ENCODE results near the gene AIFM3. TPM values are rescaled to one million over a fixed set of nuclear protein-coding genes. Genes with fewer than 3 reads are reported as not detected.

The AIFM3 gene
- total and polyA plus RNA-seq, 3 experiments from 2014 or later = 0.16 to 0.33 TPM; not detected in 1

GRCh38 chr22:20956258-20957101, 10.6 kb upstream of the AIFM3 start:
- Mint-ChIP-seq H3K27me3 (peaks cover 16 to 22% of the 10 kb centered on the region in 2 donors), H3K36me3 (peaks cover 3 to 28% (median 9%) of the 10 kb centered on the region in 3 donors), H3K9me3 (no peaks in the 10 kb centered on the region), H3K27ac (peak overlapping the region in 2 of 8 donors; percentile 26 to 41), H3K4me3 (peak overlapping the region; percentile 14 to 83 (median 50)), H3K4me1 (peaks cover 4 to 19% (median 5%) of the 10 kb centered on the region in 3 donors)
- Histone ChIP-seq H3K4me3 (ENCODE audit: low read length) (no peak overlapping the region), H3K36me3 (ENCODE audit: insufficient read depth, low read length) (peaks cover 13% of the 10 kb centered on the region), H3K4me1 (ENCODE audit: insufficient read depth, low read length) (peaks cover 16% of the 10 kb centered on the region), H3K27me3 (ENCODE audit: insufficient read depth, low read length, poor library complexity, severe bottlenecking) (peaks cover 10% of the 10 kb centered on the region), H3K27ac (ENCODE audit: low read depth, low read length) (no peak overlapping the region), H3K9me3 (ENCODE audit: low read length) (no peaks in the 10 kb centered on the region)
- ChIA-PET CTCF (interaction anchor here (1.2 kb wide), 1 partner anchor 25 kb away, joined by 3 read pairs; no protein-coding TSS in a partner anchor), POLR2A (no interaction called here)
- DNase-seq = no peak

- no peak for DNase-seq
- Histone ChIP-seq H3K27me3 (ENCODE audit: insufficient read depth, low read length, poor library complexity, severe bottlenecking) (peaks cover 10% of the 10 kb centered on the region), H3K9me3 (ENCODE audit: low read length) (no peaks in the 10 kb centered on the region), H3K4me3 (ENCODE audit: low read length) (peak overlapping the region; percentile 19), H3K36me3 (ENCODE audit: insufficient read depth, low read length) (peaks cover 6% of the 10 kb centered on the region), H3K27ac (ENCODE audit: low read depth, low read length) (no peak overlapping the region), H3K4me1 (ENCODE audit: insufficient read depth, low read length) (peaks cover 16% of the 10 kb centered on the region)
- Mint-ChIP-seq H3K4me1 (peaks cover 4 to 22% (median 5%) of the 10 kb centered on the region in 3 donors), H3K4me3 (peak overlapping the region; percentile 29 to 82 (median 66)), H3K9me3 (no peaks in the 10 kb centered on the region), H3K36me3 (peaks cover 3 to 21% (median 9%) of the 10 kb centered on the region in 3 donors), H3K27ac (no peak overlapping the region), H3K27me3 (peaks cover 21 to 26% of the 10 kb centered on the region in 2 donors)
- ChIA-PET CTCF (no interaction called here), POLR2A (interaction anchor here (0.6 kb wide), 2 partner anchors 1799 to 1848 kb away, joined by 4 read pairs; no protein-coding TSS in a partner anchor)
These were observed 9.9 kb upstream of the AIFM3 start for GRCh38 chr22:20957102-20957682.

- CTCF ChIA-PET = interaction anchor here (0.8 kb wide), 1 partner anchor 10 kb away, joined by 3 read pairs; no protein-coding TSS in a partner anchor
- POLR2A ChIA-PET = interaction anchor here (0.5 to 0.6 kb wide), 3 partner anchors 18 to 1849 kb away, joined by 4 read pairs; no protein-coding TSS in a partner anchor
- peak overlapping the region; percentile 19 for H3K4me3 ChIP-seq (ENCODE audit: low read length)
These were observed 9.2 kb upstream of the AIFM3 start for GRCh38 chr22:20957683-20958431.

GRCh38 chr22:20959578-20960461, 7.2 kb upstream of the AIFM3 start:
- H3K4me3 Mint-ChIP-seq = peak overlapping the region in 1 of 7 donors; percentile 29
- H3K9me3 ChIP-seq (ENCODE audit: low read length) = no peaks in the 10 kb centered on the region
- H3K27ac Mint-ChIP-seq = no peak overlapping the region
- no peaks in the 10 kb centered on the region for H3K9me3 Mint-ChIP-seq
- ChIA-PET POLR2A (interaction anchor here (0.6 kb wide), 1 partner anchor 22 kb away, joined by 3 read pairs; the partner anchor contains the start of gene LZTR1), CTCF (interaction anchor here (1.6 to 3.0 kb wide), 2 partner anchors 9 kb away, joined by 6 to 10 read pairs; no protein-coding TSS in a partner anchor)
- DNase-seq = no peak
- no peak overlapping the region for H3K4me3 ChIP-seq (ENCODE audit: low read length)
- no peak overlapping the region for H3K27ac ChIP-seq (ENCODE audit: low read depth, low read length)
- H3K4me1 ChIP-seq (ENCODE audit: insufficient read depth, low read length) = peaks cover 26% of the 10 kb centered on the region
- peaks cover 28 to 38% of the 10 kb centered on the region in 2 donors for H3K27me3 Mint-ChIP-seq
- peaks cover 21% of the 10 kb centered on the region for H3K27me3 ChIP-seq (ENCODE audit: insufficient read depth, low read length, poor library complexity, severe bottlenecking)
- H3K36me3 Mint-ChIP-seq = no peaks in the 10 kb centered on the region
- H3K36me3 ChIP-seq (ENCODE audit: insufficient read depth, low read length) = no peaks in the 10 kb centered on the region
- peaks cover 11 to 33% (median 11%) of the 10 kb centered on the region in 3 donors for H3K4me1 Mint-ChIP-seq

More at GRCh38 chr22:20957683-20958431, 9.2 kb upstream of the AIFM3 start:
- H3K4me1 Mint-ChIP-seq = peaks cover 4 to 22% (median 4%) of the 10 kb centered on the region in 3 donors
- Histone ChIP-seq H3K27ac (ENCODE audit: low read depth, low read length) (no peak overlapping the region), H3K36me3 (ENCODE audit: insufficient read depth, low read length) (no peaks in the 10 kb centered on the region), H3K9me3 (ENCODE audit: low read length) (no peaks in the 10 kb centered on the region), H3K4me1 (ENCODE audit: insufficient read depth, low read length) (peaks cover 16% of the 10 kb centered on the region), H3K27me3 (ENCODE audit: insufficient read depth, low read length, poor library complexity, severe bottlenecking) (peaks cover 10% of the 10 kb centered on the region)
- peaks cover 21 to 26% of the 10 kb centered on the region in 2 donors for H3K27me3 Mint-ChIP-seq
- peak overlapping the region; percentile 29 to 82 (median 66) for H3K4me3 Mint-ChIP-seq
- no peaks in the 10 kb centered on the region for H3K9me3 Mint-ChIP-seq
- peaks cover 0 to 14% (median 5%) of the 10 kb centered on the region in 3 donors for H3K36me3 Mint-ChIP-seq
- no peak for DNase-seq
- H3K27ac Mint-ChIP-seq = peak overlapping the region in 1 of 8 donors; percentile 51

DNA sequence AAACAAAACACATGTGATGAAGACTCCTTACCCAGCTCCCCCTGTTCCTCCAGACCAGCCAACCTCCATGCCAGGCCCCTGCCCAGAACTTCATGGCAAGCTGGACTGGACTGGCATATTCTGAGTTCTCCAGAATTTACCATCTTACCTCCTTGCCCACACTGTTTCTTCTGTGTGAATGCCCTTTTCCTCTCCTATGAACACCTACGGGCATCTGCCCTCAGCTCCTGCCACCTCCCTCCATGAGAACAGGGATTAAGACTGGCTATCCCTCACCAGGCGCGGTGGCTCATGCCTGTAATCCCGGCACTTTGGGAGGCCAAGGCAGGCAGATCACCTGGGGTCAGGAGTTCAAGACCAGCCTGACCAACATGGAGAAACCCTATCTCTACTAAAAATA, 6.4 kb upstream of the AIFM3 start:
- peak overlapping the region in 1 of 7 donors; percentile 29 for H3K4me3 Mint-ChIP-seq
- no peak for DNase-seq
- Histone ChIP-seq H3K4me1 (ENCODE audit: insufficient read depth, low read length) (peaks cover 26% of the 10 kb centered on the region), H3K9me3 (ENCODE audit: low read length) (no peaks in the 10 kb centered on the region), H3K27ac (ENCODE audit: low read depth, low read length) (no peak overlapping the region), H3K27me3 (ENCODE audit: insufficient read depth, low read length, poor library complexity, severe bottlenecking) (peaks cover 25% of the 10 kb centered on the region), H3K4me3 (ENCODE audit: low read length) (no peak overlapping the region), H3K36me3 (ENCODE audit: insufficient read depth, low read length) (no peaks in the 10 kb centered on the region)
- H3K4me1 Mint-ChIP-seq = peaks cover 11 to 37% (median 11%) of the 10 kb centered on the region in 3 donors
- ChIA-PET POLR2A (no interaction called here), CTCF (interaction anchor here (1.0 to 3.0 kb wide), 5 partner anchors 8 to 42 kb away, joined by 3 to 10 read pairs (median 3); no protein-coding TSS in a partner anchor)
- peaks cover 28 to 38% of the 10 kb centered on the region in 2 donors for H3K27me3 Mint-ChIP-seq
- no peaks in the 10 kb centered on the region for H3K9me3 Mint-ChIP-seq
- no peak overlapping the region for H3K27ac Mint-ChIP-seq
- no peaks in the 10 kb centered on the region for H3K36me3 Mint-ChIP-seq

GRCh38 chr22:20962491-20962945, 4.5 kb upstream of the AIFM3 start:
- Histone ChIP-seq H3K4me1 (ENCODE audit: insufficient read depth, low read length) (peaks cover 17% of the 10 kb centered on the region), H3K9me3 (ENCODE audit: low read length) (no peaks in the 10 kb centered on the region), H3K27ac (ENCODE audit: low read depth, low read length) (no peak overlapping the region), H3K36me3 (ENCODE audit: insufficient read depth, low read length) (no peaks in the 10 kb centered on the region), H3K27me3 (ENCODE audit: insufficient read depth, low read length, poor library complexity, severe bottlenecking) (peaks cover 24% of the 10 kb centered on the region), H3K4me3 (ENCODE audit: low read length) (no peak overlapping the region)
- CTCF ChIA-PET = interaction anchor here (0.7 kb wide), 1 partner anchor 105 kb away, joined by 3 read pairs; no protein-coding TSS in a partner anchor
- Mint-ChIP-seq H3K27ac (no peak overlapping the region), H3K27me3 (peaks cover 22 to 34% of the 10 kb centered on the region in 2 donors), H3K4me1 (peaks cover 7 to 30% (median 11%) of the 10 kb centered on the region in 3 donors), H3K9me3 (no peaks in the 10 kb centered on the region), H3K4me3 (no peak overlapping the region), H3K36me3 (no peaks in the 10 kb centered on the region)
- DNase-seq = no peak
- POLR2A ChIA-PET = interaction anchor here (0.6 kb wide), 1 partner anchor 10 kb away, joined by 3 read pairs; no protein-coding TSS in a partner anchor
